Effector CD4-positive, alpha-beta T cell (primary cell): ENCODE data around the gene CDK14.

ENCODE experiments used
- DNase-seq: peaks from one replicate; pipeline ENCODE4 v3.0.0-alpha.2; 2020

Gene CDK14

DNA sequence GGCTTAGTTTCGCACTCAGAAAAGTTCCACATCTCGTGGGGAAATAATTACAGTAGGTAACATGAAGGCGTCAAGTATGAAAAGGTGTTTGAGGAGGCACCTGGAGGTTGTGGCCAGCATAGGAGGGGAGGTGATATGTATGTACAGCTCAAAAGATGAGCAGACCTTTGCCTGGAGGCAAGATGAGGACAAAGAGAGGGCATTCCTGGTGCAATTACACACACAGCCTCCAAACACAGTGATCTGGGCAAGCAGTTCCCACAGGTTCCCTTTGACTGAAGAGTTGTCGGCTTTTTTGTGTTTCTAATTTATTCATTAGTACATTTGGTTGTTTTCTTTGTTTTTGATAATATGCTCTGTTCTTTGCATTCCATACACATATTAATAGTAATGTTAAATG is 46.9 kb downstream of the CDK14 start:
- no peak for DNase-seq

DNA sequence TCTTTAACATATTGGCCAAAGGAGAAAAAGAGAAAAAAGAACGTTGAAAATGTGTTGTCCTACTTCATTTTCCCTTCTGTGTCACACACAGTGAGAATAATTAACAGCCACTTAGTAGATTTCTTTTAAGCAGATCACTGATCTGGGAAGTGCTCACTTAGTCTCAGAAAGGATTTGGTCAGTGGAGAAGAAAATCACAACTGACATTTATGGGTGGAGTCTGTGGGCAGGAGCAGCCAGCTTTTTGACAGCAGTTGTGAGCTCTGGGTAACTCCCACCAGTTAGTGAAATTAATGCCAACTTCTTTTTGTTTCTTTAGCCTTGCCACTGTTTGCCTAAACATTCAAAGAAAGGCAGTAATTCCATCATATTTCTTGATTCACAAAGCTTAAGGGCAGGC is 49.7 kb downstream of the CDK14 start:
- DNase-seq, result no peak

DNA sequence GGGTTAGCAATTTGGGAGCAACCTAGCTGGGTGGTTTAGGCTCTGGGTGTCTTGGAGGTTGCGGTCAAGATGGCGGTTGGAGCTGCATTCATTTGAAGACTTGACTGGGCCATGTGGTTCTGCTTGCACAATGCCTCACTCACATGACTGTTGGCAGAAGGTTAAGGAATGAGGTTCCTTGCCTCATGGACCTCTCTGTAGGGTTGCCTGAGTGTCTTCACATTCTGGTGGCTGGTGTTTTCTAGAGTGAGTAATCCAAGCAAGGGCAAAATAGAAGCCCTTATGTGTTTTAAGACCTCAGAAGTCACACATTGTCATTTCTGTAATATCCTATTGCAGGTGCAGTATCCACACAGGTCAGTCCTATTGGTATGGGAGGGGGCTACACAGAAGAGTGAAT is 52.0 kb downstream of the CDK14 start:
- DNase-seq, result no peak

DNA sequence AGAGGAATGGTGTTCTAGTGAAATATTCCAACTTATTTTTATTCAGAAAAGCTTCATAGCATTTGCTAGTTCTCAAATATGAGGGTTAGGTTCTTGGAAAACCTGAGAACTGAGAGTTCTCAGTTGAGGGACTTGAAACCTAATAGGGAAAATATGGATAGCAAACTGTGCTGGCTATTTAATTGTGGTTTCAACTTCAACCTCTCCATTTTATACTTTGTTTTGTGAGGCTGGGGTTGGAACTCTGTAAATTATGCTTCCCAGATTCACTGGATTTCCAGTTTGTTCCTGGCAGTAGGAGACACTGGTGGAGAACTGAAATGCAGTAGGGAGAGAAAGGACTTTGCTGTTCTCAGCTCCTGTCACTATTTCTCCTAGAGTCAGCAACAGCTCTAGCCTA is 52.7 kb downstream of the CDK14 start:
- DNase-seq, result no peak

GRCh38 chr7:90654718-90655427 is 58.8 kb downstream of the CDK14 start:
- no peak for DNase-seq

- DNase-seq, result no peak
Observed at GRCh38 chr7:90655566-90655965, 59.4 kb downstream of the CDK14 start.

DNA sequence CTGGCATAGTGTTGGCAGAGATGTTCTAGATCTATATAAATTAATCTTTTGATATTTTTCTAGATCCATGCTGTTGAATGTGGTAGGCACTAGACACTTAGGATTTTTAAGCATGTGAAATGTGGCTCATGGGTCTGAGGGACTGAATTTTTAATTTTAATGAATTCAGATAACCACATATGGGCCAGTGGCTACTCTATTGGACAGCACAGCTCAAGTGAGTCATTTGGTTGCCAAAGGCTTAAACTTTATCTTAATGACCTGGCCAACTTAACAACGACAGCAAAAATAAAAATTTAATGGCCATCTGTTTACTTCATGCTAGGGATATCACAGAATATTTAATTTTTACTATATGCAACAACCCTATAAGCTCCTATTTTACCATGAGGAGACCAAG is 61.4 kb downstream of the CDK14 start:
- no peak for DNase-seq

- DNase-seq, result no peak
Observed at GRCh38 chr7:90660100-90660499, 64.0 kb downstream of the CDK14 start.

- DNase-seq, result no peak
Observed at GRCh38 chr7:90660819-90661218, 64.7 kb downstream of the CDK14 start.

DNA sequence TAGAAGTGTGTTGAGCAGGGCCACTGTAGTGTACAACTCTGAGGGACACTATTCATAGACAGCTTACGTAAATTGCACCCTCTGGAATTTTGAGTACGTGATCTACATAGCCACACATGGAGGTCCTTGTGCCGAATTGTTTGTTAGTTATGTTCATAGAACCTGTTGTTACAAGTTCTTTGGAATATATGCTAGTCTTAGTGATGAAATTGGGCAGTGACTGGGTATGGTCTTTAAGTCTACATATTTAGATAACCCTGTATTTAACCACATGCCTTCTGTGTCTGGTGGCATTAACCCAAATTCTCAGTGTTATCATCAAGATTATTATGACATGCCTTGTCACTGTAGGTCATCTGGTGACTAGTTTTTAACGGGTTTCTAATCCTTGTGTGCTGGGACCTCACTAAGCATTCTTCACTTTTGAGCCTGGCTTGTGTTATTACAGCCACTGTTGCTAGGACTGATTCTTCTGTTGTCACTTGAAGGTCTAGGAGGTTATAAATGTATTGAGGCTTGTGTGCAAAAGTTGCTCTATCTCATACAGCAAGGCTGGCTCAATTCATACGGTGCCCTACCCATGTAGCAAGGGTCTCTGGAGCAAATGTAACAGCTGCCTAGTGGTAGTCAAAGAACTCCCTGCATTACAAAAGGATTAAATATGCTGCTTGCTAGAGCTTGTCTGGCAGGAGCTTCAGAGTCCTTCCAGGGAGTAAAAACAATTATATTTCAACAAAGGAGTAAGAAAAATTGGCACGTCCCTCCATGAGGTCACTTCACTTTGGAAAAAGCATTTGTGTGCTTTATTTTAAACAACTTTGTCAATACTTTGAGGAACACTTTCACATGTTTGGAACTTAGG is 65.4 kb downstream of the CDK14 start:
- no peak for DNase-seq

- DNase-seq, result no peak
Observed at GRCh38 chr7:90663176-90663575, 67.1 kb downstream of the CDK14 start.

- DNase-seq, result no peak
Observed at GRCh38 chr7:90666186-90666585, 70.1 kb downstream of the CDK14 start.

- no peak for DNase-seq
Observed at GRCh38 chr7:90668992-90669391, 72.9 kb downstream of the CDK14 start.

DNA sequence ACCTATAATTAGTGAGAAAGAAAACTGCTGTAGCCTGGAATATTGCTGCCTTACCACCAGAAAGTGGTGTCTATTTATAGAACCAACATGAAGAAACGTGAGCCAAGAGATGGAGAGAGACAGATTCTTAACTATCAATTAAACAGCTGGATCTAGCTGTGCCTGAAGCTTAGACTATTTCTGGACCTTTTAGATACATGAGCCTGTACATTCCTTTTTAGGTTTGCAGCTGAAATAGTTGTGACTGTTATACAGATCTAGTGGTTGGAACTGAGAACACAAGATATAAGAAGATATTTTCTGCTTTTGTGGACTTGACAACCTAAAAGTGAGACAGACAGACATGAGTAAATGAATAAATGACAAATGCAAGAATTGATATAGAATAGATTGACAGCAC is 73.4 kb downstream of the CDK14 start:
- no peak for DNase-seq

DNA sequence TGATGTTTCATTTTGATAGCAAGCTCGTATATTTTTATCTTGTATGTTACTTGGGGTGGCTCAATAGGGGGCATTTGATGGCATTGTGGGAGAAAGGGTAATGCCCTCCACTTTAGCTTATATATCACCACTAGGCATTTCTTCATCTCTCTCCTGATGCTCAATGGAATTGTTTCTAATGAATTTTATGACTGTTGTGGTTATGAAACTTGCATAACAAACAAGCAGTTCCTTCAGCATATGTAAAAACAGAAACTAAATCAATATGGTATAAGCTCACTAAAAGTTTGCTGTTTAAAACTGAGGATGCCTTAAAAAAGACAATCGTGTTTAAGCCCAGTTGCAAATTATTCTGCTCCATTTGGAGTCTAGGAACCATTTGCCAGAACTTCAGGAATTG is 75.5 kb downstream of the CDK14 start:
- no peak for DNase-seq

DNA sequence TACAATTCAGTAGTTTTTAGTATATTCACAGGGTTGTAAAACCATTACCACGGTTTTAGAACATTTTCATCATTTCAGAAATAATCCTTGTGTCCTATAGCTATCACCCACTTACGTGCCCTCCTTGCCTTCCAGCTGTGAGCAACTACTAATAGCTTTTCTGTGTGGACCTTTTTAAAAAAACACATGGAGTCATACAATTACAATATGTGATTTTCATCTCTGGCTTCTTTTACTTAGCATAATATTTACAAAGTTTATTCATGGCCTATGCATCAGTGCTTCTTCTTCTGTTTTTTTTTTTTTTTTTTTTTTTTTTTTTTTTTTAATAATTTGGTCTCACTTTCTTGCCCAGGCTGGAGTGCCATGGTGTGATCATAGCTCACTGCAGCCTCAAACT is 76.1 kb downstream of the CDK14 start:
- DNase-seq, result no peak

GRCh38 chr7:90674625-90675024 is 78.5 kb downstream of the CDK14 start:
- DNase-seq, result no peak

- DNase-seq, result no peak
Observed at GRCh38 chr7:90675982-90676381, 79.9 kb downstream of the CDK14 start.

- no peak for DNase-seq
Observed at GRCh38 chr7:90677486-90678404, 81.6 kb downstream of the CDK14 start.

GRCh38 chr7:90678986-90679385 is 82.9 kb downstream of the CDK14 start:
- DNase-seq, result no peak

- DNase-seq, result no peak
Observed at GRCh38 chr7:90680484-90680883, 84.4 kb downstream of the CDK14 start.

DNA sequence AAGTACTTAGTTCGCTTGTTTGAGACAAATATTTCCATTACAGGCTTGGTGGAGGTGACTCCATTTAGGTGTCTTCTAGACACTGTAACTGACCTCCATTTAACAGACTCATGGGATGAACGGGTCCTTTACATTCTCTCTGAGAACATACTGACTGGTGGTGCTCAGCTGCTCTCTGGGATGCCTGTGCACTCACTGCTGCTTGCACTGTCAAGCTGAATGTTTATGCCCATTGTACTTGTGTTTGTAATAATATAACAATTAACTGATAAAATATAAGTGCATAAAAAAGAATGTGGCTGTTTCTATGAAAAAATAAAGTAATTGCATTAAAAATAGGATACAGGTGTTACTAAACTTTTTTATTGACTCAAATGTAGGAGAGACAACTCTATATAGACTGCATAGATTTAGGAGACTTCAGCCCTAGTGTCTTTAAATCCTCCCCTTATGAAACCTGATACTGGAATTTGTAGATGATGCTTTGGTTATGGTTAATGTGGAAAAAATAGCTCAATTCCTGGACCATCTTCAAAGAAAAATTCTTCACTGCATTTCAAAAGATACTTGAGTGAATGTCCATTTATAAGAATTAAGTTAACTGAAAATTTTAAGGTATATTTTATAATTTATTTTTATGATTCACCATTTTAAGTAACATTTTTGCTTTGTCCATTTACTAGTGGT is 85.4 kb downstream of the CDK14 start:
- no peak for DNase-seq

DNA sequence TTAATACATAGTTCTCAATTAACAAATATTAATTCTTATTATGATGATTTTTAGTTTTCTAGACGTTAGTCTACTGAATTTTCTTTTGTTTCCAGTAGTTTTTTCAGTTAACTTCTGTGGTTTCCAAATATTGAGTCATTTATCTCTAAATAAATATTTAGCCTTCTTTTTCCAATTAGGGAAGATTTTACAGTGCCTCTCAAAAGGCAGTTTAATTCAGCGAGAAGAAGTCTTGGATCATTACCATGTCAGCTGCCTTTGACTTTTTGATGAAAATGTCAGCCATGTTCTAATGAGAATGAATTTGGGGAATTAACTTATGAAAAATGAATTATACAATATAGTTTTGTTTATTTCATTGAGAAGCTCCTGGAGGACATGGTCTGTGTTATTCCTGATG is 90.0 kb downstream of the CDK14 start:
- DNase-seq, result no peak
